C4-2B (cell line): ENCODE results near the gene FUCA2.

Source experiments
- CTCF ChIP-seq: fragments of 450-650 bp; conservative IDR thresholded peaks from 2 replicates; pipeline ENCODE4 v1.5.1; 2017; ENCODE audit warnings: mild to moderate bottlenecking
- ZFX ChIP-seq: fragments of 450-650 bp; IDR thresholded peaks from 2 replicates; pipeline ENCODE4 v1.6.1; 2017

- TF ChIP-seq CTCF: no peak
- TF ChIP-seq ZFX: no peak
These were observed 61.6 kb downstream of the FUCA2 start for GRCh38 chr6:143449714-143450452.
